ENCODE data around the gene CDK15. TPM values are rescaled to one million over a fixed set of nuclear protein-coding genes. Genes with fewer than 3 reads are reported as not detected.

The CDK15 gene
- total RNA-seq, 1 donor from 2014 or later, result 0.21 TPM

DNA sequence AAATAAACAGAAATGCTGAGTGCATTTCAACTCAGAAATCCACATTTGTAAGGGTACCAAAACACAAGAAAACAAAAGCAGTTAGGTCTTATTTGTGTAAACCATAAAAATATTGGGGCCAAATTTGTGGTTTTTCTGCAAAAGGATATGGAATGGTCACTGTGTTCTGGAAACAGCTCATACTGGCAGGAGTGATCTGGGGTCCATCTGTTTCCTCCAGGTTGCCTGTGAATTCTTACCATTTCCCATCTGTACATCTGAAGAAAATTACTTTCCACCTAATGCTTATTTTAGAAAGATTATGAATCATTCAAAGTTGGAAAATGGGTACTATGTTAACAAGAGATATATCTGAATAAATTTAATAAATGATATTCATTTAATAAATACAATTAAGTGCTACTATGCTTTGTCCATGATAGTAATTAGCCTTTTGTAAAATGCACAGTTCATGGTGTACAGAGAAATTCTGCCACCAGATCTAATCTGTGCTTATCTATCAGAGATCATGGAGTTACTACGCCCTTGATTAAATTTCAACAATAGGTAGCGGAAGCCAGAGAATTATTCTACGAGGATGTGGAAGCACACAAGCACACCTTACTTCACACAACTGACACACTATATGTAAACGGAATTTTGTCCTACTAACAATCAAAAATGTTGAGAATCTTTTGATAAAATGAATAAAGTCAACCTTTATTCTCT, 36.5 kb upstream of the CDK15 start:
- Mint-ChIP-seq H3K4me1 (no peaks in the 10 kb centered on the region), H3K36me3 (peaks cover 7% of the 10 kb centered on the region)

DNA sequence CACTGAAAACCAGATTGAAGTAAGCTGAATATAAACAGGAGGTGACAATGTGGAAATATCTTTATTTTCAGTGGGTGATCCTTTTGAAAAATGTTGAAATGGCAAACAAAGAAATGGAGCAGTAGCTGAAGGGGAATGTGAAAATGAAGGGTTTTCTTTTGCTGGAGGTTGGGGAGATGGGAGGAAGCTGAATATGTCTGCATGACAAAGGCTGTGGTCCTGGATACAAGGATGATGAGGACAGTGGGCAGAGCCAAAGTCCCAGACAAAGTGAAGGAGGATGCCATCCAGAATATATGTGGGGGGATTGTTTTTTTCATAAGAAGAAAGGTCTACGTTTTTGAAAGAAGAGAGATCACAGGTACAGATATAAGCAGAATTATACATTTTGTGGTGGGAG, 32.3 kb upstream of the CDK15 start:
- H3F3A ChIP-seq (ENCODE audit: low read depth), result no peaks in the 10 kb centered on the region
- no peaks in the 10 kb centered on the region for H3K9me3 Mint-ChIP-seq
- no peaks in the 10 kb centered on the region for H3K9me3 ChIP-seq (ENCODE audit: low read depth)
- no peak overlapping the region for H3K4me3 ChIP-seq
- H4K20me1 ChIP-seq (ENCODE audit: low read depth), result peaks cover 37% of the 10 kb centered on the region
- H3K9ac ChIP-seq, result no peak overlapping the region
- no peak for DNase-seq (ENCODE audit: low spot score)
- no peaks in the 10 kb centered on the region for H3K36me3 ChIP-seq
- H3K27ac Mint-ChIP-seq, result no peak overlapping the region
- H3K4me1 ChIP-seq, result peaks cover 16% of the 10 kb centered on the region
- no peaks in the 10 kb centered on the region for H3K27me3 ChIP-seq
- H3K4me2 ChIP-seq, result no peak overlapping the region
- no peak for TF ChIP-seq EZH2phosphoT487 (IDR thresholded peaks at IDR 0.05)
- H3K27me3 Mint-ChIP-seq (ENCODE audit: insufficient read depth, low read depth), result no peaks in the 10 kb centered on the region
- no peaks in the 10 kb centered on the region for H3K36me3 Mint-ChIP-seq
- peaks cover 94% of the 10 kb centered on the region for H3K79me2 ChIP-seq (ENCODE audit: low read depth)
- H2AFZ ChIP-seq (replicated peaks), result no peak overlapping the region
- peaks cover 16% of the 10 kb centered on the region for H3K4me1 Mint-ChIP-seq
- no peak overlapping the region for H3K27ac ChIP-seq
- H3K4me3 Mint-ChIP-seq, result no peak overlapping the region

More for the DNA sequence above, 36.5 kb upstream of the CDK15 start:
- no peaks in the 10 kb centered on the region for H3K9me3 ChIP-seq (ENCODE audit: low read depth)
- H3K4me1 ChIP-seq, result no peaks in the 10 kb centered on the region
- H3K9ac ChIP-seq, result no peak overlapping the region
- H3K4me3 ChIP-seq, result no peak overlapping the region
- no peaks in the 10 kb centered on the region for H3F3A ChIP-seq (ENCODE audit: low read depth)
- DNase-seq (ENCODE audit: low spot score), result no peak
- no peak overlapping the region for H2AFZ ChIP-seq (replicated peaks)
- peaks cover 62% of the 10 kb centered on the region for H3K79me2 ChIP-seq (ENCODE audit: low read depth)
- TF ChIP-seq, protein P1, sequence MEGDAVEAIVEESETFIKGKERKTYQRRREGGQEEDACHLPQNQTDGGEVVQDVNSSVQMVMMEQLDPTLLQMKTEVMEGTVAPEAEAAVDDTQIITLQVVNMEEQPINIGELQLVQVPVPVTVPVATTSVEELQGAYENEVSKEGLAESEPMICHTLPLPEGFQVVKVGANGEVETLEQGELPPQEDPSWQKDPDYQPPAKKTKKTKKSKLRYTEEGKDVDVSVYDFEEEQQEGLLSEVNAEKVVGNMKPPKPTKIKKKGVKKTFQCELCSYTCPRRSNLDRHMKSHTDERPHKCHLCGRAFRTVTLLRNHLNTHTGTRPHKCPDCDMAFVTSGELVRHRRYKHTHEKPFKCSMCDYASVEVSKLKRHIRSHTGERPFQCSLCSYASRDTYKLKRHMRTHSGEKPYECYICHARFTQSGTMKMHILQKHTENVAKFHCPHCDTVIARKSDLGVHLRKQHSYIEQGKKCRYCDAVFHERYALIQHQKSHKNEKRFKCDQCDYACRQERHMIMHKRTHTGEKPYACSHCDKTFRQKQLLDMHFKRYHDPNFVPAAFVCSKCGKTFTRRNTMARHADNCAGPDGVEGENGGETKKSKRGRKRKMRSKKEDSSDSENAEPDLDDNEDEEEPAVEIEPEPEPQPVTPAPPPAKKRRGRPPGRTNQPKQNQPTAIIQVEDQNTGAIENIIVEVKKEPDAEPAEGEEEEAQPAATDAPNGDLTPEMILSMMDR (IDR thresholded peaks at IDR 0.05), result no peak
- no peak for TF ChIP-seq EZH2phosphoT487 (IDR thresholded peaks at IDR 0.05)
- no peak for TF ChIP-seq EZH2 (IDR thresholded peaks at IDR 0.05)
- Mint-ChIP-seq H3K27ac (no peak overlapping the region), H3K4me3 (no peak overlapping the region), H3K9me3 (no peaks in the 10 kb centered on the region), H3K27me3 (ENCODE audit: insufficient read depth, low read depth) (no peaks in the 10 kb centered on the region)
- H3K4me2 ChIP-seq, result no peak overlapping the region
- H3K27me3 ChIP-seq, result no peaks in the 10 kb centered on the region
- H4K20me1 ChIP-seq (ENCODE audit: low read depth), result peaks cover 17% of the 10 kb centered on the region
- no peak overlapping the region for H3K27ac ChIP-seq
- H3K36me3 ChIP-seq, result no peaks in the 10 kb centered on the region

DNA sequence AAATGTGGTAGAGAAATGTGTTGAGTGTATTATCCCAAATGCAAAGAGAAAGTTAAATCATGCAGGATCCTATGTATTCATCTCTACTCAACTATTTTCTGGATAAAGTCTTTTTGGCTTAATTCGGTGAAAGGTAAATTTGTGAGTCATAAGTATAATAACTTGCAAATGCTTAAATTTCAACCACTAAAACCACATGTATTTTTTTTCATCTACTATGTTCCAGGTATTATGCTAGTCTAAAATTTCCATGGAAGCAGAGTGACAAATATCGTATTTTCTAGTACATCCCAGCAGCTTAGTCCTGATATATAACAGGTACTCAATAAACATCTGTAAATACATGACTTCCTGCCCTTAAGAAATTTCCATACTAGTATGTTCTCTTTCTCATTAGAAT, 31.8 kb upstream of the CDK15 start:
- H3K36me3 ChIP-seq, result no peaks in the 10 kb centered on the region
- no peak overlapping the region for H3K9ac ChIP-seq
- H3K27me3 Mint-ChIP-seq (ENCODE audit: insufficient read depth, low read depth), result no peaks in the 10 kb centered on the region
- H3K4me2 ChIP-seq, result no peak overlapping the region
- DNase-seq (ENCODE audit: low spot score), result no peak
- no peak overlapping the region for H3K4me3 Mint-ChIP-seq
- no peak overlapping the region for H3K4me3 ChIP-seq
- H2AFZ ChIP-seq (replicated peaks), result no peak overlapping the region
- H3F3A ChIP-seq (ENCODE audit: low read depth), result no peaks in the 10 kb centered on the region
- H3K27ac ChIP-seq, result no peak overlapping the region
- no peak overlapping the region for H3K27ac Mint-ChIP-seq
- TF ChIP-seq, protein P1 (IDR thresholded peaks at IDR 0.05), result no peak
- no peak for TF ChIP-seq EZH2phosphoT487 (IDR thresholded peaks at IDR 0.05)
- TF ChIP-seq EZH2 (IDR thresholded peaks at IDR 0.05), result no peak
- H3K36me3 Mint-ChIP-seq, result no peaks in the 10 kb centered on the region
- H3K4me1 Mint-ChIP-seq, result peaks cover 19% of the 10 kb centered on the region
- H4K20me1 ChIP-seq (ENCODE audit: low read depth), result peaks cover 42% of the 10 kb centered on the region
- H3K4me1 ChIP-seq, result peaks cover 22% of the 10 kb centered on the region
- no peaks in the 10 kb centered on the region for H3K9me3 ChIP-seq (ENCODE audit: low read depth)
- peaks cover 95% of the 10 kb centered on the region for H3K79me2 ChIP-seq (ENCODE audit: low read depth)
- H3K9me3 Mint-ChIP-seq, result no peaks in the 10 kb centered on the region
- no peaks in the 10 kb centered on the region for H3K27me3 ChIP-seq

DNA sequence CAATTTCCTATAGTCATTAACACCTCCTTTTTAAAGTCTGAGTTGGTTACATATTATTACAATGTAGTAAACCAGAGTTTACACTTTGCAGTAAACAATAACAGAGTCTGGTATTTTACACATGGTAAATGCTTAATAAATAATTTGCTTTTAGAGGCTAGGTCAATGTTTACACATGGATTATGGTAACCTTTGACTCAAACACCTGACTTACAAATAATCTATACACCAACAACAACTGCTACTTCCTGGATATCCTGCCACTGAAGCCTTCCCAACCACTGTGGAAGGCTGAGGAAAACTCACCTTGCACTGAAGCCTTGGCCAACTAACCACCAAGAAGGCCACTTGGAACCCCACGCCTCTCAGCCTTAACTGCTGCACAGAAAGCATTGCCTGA, 31.0 kb upstream of the CDK15 start:
- no peak overlapping the region for H3K27ac Mint-ChIP-seq
- H3K27me3 Mint-ChIP-seq (ENCODE audit: insufficient read depth, low read depth), result no peaks in the 10 kb centered on the region
- Histone ChIP-seq H3K9me3 (ENCODE audit: low read depth) (no peaks in the 10 kb centered on the region), H3K4me2 (no peak overlapping the region), H3F3A (ENCODE audit: low read depth) (peaks cover 7% of the 10 kb centered on the region), H2AFZ (replicated peaks) (no peak overlapping the region), H3K9ac (no peak overlapping the region), H3K4me1 (peaks cover 26% of the 10 kb centered on the region), H3K36me3 (no peaks in the 10 kb centered on the region), H3K27me3 (no peaks in the 10 kb centered on the region), H4K20me1 (ENCODE audit: low read depth) (peaks cover 46% of the 10 kb centered on the region), H3K79me2 (ENCODE audit: low read depth) (peaks cover 95% of the 10 kb centered on the region), H3K27ac (no peak overlapping the region), H3K4me3 (no peak overlapping the region)
- no peaks in the 10 kb centered on the region for H3K9me3 Mint-ChIP-seq
- peaks cover 26% of the 10 kb centered on the region for H3K4me1 Mint-ChIP-seq
- no peak overlapping the region for H3K4me3 Mint-ChIP-seq
- no peak for TF ChIP-seq EZH2phosphoT487 (IDR thresholded peaks at IDR 0.05)
- TF ChIP-seq, protein P1 (IDR thresholded peaks at IDR 0.05), result no peak
- TF ChIP-seq EZH2 (IDR thresholded peaks at IDR 0.05), result no peak
- H3K36me3 Mint-ChIP-seq, result no peaks in the 10 kb centered on the region
- DNase-seq (ENCODE audit: low spot score), result no peak

Measured in neural progenitor cell (in vitro differentiated cells).